Measurements from ENCODE around the gene NACA.

GRCh38 chr12:56713345-56713744 lies 11.8 kb downstream of the NACA start:
- TF ChIP-seq CTCF (conservative IDR thresholded peaks at IDR 0.05 in 1 of 2, IDR thresholded peaks at IDR 0.05 in 1 of 2; ENCODE audit: extremely low read depth in 1 of 2, insufficient read depth in 1 of 2, low read depth in 1 of 2, low read length in 2 of 2) (no peak), EZH2 (IDR thresholded peaks at IDR 0.05; ENCODE audit: borderline replicate concordance, low read length) (no peak)

All from mammary epithelial cell (primary cell).